Endothelial cell of umbilical vein (primary cell): ENCODE results near the gene FBXW7. TPM values are rescaled to one million over a fixed set of nuclear protein-coding genes. Genes with fewer than 3 reads are reported as not detected.

Experiments used
- BruUV-seq: library from RNA; stranded (reverse); fragments of 400-500 nt; replicated peaks from 2 replicates; lab custom pipeline; 2021; lab: Mats Ljungman, UMichigan
- CTCF ChIA-PET: fragments of 300-600, 350-600 bp; sonication (Branson Sonifier 250); formaldehyde crosslinking; loops from one replicate; lab custom pipeline; 2021; ENCODE audit warnings: antibody characterized with exemption, inconsistent platforms; lab: Charles Lee
- POLR2A ChIA-PET: fragments of 300-600, 350-600 bp; sonication (Branson Sonifier 250); formaldehyde crosslinking; loops from one replicate; lab custom pipeline; 2021; ENCODE audit warnings: antibody characterized with exemption, inconsistent platforms; lab: Charles Lee
- DNase-seq: peaks from one replicate; pipeline ENCODE4 v3.0.0-alpha.2; 2011; ENCODE audit warnings: low read depth, low spot score
- FAIRE-seq: peaks from 2 replicates; lab custom pipeline; 2011; peaks lifted over from hg19 to GRCh38; lab: Jason Lieb, UNC
- H2AFZ ChIP-seq: 2 replicates; pipeline ENCODE4 v1.6.0; 2012; ENCODE audit warnings: low read depth, low read length, control low read depth, inconsistent platforms
- H3K27ac ChIP-seq: 2 replicates; pipeline ENCODE4 v1.5.1; 2011; ENCODE audit warnings: low read depth, mild to moderate bottlenecking, control low read depth, low read length, moderate library complexity; ENCODE audit not compliant: insufficient read depth
- H3K27me3 ChIP-seq, 2 experiments: 2 replicates each; pipeline versions ENCODE4 v1.6.0 to v1.6.1; 2011; ENCODE audit warnings: low read length in 2 of 2, mixed read lengths in 1 of 2; ENCODE audit not compliant: control insufficient read depth in 2 of 2, insufficient read depth in 2 of 2
- H3K36me3 ChIP-seq, 2 experiments: 2 replicates in 1 of 2; 3 replicates in 1 of 2; pipeline ENCODE4 v1.5.1; 2011; ENCODE audit warnings: low read length in 2 of 2, mild to moderate bottlenecking in 1 of 2, moderate library complexity in 1 of 2; ENCODE audit not compliant: control insufficient read depth in 2 of 2, insufficient read depth in 2 of 2; ENCODE audit errors: extremely low read depth in 1 of 2
- H3K4me1 ChIP-seq: 3 replicates; pipeline ENCODE4 v1.5.1; 2011; ENCODE audit warnings: mild to moderate bottlenecking, low read length; ENCODE audit not compliant: control insufficient read depth, insufficient read depth; ENCODE audit errors: extremely low read depth
- H3K4me2 ChIP-seq: 2 replicates; pipeline ENCODE4 v1.6.1; 2011; ENCODE audit warnings: low read length, control low read depth, mixed read lengths; ENCODE audit not compliant: insufficient read depth
- H3K4me3 ChIP-seq, 3 experiments: fragments of 200-600 bp in 1 of 3; sonication (generic), shearing (Covaris generic) in 1 of 3; replicated peaks in 1 of 3; 2 replicates each; pipeline ENCODE4 v1.5.1; 2011 to 2016; ENCODE audit warnings: control low read depth in 3 of 3, low read length in 3 of 3, mild to moderate bottlenecking in 2 of 3, inconsistent platforms in 1 of 3, low read depth in 1 of 3, moderate library complexity in 1 of 3; ENCODE audit not compliant: insufficient read depth in 1 of 3
- H3K79me2 ChIP-seq: 2 replicates; pipeline ENCODE4 v1.6.0; 2012; ENCODE audit warnings: low read length, inconsistent platforms; ENCODE audit not compliant: control insufficient read depth, insufficient read depth
- H3K9ac ChIP-seq: replicated peaks from 2 replicates; pipeline ENCODE3; 2011; ENCODE audit warnings: low read length, control low read depth; ENCODE audit not compliant: insufficient read depth; ENCODE audit errors: extremely low read depth
- H3K9me1 ChIP-seq: replicated peaks from 3 replicates; pipeline ENCODE4 v1.6.0; 2011; ENCODE audit warnings: mild to moderate bottlenecking, low read length; ENCODE audit not compliant: control insufficient read depth, insufficient read depth; ENCODE audit errors: extremely low read depth
- H3K9me3 ChIP-seq: replicated peaks from 2 replicates; pipeline ENCODE4 v1.5.1; 2012; ENCODE audit warnings: low read length, inconsistent platforms; ENCODE audit not compliant: control insufficient read depth, insufficient read depth
- H4K20me1 ChIP-seq: replicated peaks from 2 replicates; pipeline ENCODE3; 2011; ENCODE audit warnings: mild to moderate bottlenecking, low read length; ENCODE audit not compliant: control insufficient read depth, insufficient read depth; ENCODE audit errors: extremely low read depth
- CTCF ChIP-seq, 2 donors: IDR thresholded peaks; 1 replicate in 1 of 2; 2 replicates in 1 of 2; pipeline ENCODE4 v1.5.1; 2011; ENCODE audit warnings: low read length in 2 of 2, mild to moderate bottlenecking in 2 of 2, moderate library complexity in 2 of 2, control low read depth in 1 of 2, inconsistent platforms in 1 of 2, low read depth in 1 of 2; ENCODE audit not compliant: insufficient read depth in 1 of 2; ENCODE audit errors: extremely low read depth in 1 of 2
- EZH2 ChIP-seq: IDR thresholded peaks from 2 replicates; pipeline ENCODE4 v1.6.1; 2012; ENCODE audit warnings: borderline replicate concordance, low read depth, mild to moderate bottlenecking, moderate library complexity, low read length, inconsistent platforms; ENCODE audit not compliant: severe bottlenecking
- FOS ChIP-seq: IDR thresholded peaks from 2 replicates; pipeline ENCODE4 v1.6.1; 2011; ENCODE audit warnings: mild to moderate bottlenecking, low read length, moderate library complexity, borderline replicate concordance; ENCODE audit not compliant: insufficient read depth
- GATA2 ChIP-seq: IDR thresholded peaks from 2 replicates; pipeline ENCODE4 v1.7.0; 2011; ENCODE audit warnings: low read depth, mild to moderate bottlenecking, moderate library complexity, mixed read lengths, low read length; ENCODE audit not compliant: insufficient read length, insufficient read depth
- JUN ChIP-seq: IDR thresholded peaks from 2 replicates; pipeline ENCODE4 v1.6.1; 2011; ENCODE audit warnings: borderline replicate concordance, low read depth; ENCODE audit not compliant: insufficient read length, insufficient read depth
- MAX ChIP-seq: IDR thresholded peaks from 2 replicates; pipeline ENCODE4 v1.6.1; 2011; ENCODE audit not compliant: insufficient read depth, insufficient read length
- MYC ChIP-seq: IDR thresholded peaks from one replicate; pipeline ENCODE4 v1.6.1; 2011; ENCODE audit warnings: mild to moderate bottlenecking, low read depth, low read length
- POLR2A ChIP-seq: IDR thresholded peaks from 2 replicates; pipeline ENCODE4 v1.6.1; 2012; ENCODE audit warnings: low read depth, mild to moderate bottlenecking, control low read depth, low read length
- POLR2AphosphoS5 ChIP-seq: IDR thresholded peaks from 2 replicates; pipeline ENCODE4 v1.6.1; 2012; ENCODE audit warnings: low read depth, mild to moderate bottlenecking, control low read depth, low read length, moderate library complexity; ENCODE audit not compliant: insufficient read depth
- dilution Hi-C: fragments of 300-500 bp; cut with MboI; formaldehyde crosslinking; loops from one replicate; pipeline ENCODE4 v1.15.0; 2019; ENCODE audit warnings: low sequenced_read_pairs; ENCODE audit not compliant: extremely low pct_ligation_motif_present
- intact Hi-C: fragments of 100-400 bp; cut with micrococcal nuclease; formaldehyde crosslinking; loops from one replicate; pipeline ENCODE4 v1.10.0; 2022
- polyA plus RNA-seq, 4 experiments: library from polyadenylated mRNA; depleted of rRNA in 3 of 4; stranded (reverse) in 3 of 4; unstranded in 1 of 4; fragments of >200 nt; gene quantifications; 2 replicates each; pipeline versions ENCODE4 v1.2.1 to v1.2.3, GENCODE V29; 2011 to 2012; ENCODE audit warnings: missing spikeins in 1 of 4
- total RNA-seq: library from RNA; stranded (reverse); gene quantifications from 2 replicates; pipeline ENCODE4 v1.2.3, GENCODE V29; 2021

FBXW7 gene
- total and polyA plus RNA-seq, 2 donors (not counting 3 experiments of a cell fraction or from before 2014, with no cell fraction given): 7.0 to 28.1 TPM

DNA sequence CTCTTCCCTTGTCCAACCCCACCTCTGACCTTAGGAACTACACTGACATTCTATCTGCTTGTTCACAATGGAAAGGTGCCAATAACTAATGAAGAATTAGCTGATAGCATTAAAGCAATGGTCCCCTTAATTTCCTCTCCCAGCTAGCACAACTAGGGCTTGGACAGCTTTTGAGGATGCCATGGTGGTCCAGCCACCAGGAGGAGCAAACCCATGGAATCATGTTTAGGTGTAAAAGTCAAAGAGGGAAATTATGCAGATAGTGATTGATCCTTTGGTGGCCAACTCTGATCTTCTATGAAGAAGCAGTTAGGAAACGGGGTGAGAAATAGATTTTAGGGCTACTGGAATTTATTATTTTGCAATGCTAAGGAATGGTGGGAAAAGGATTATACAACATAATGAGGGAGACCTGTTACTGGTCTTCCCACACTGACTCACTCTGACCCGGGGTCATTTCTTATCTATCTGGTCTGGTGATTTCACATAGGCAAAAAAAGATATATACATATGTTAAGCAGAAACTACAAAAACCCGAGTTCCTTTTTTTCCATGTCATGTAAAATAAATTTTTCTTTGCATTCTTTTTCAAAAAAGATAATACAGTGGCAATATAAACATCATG is 45.8 kb upstream of the FBXW7 start:
- POLR2A ChIA-PET: no interaction called here
- dilution Hi-C loops (no loop called here), intact Hi-C loops (no loop called here)
- Histone ChIP-seq H3K9ac (no peak overlapping the region), H3K27ac (no peak overlapping the region), H3K79me2 (no peaks in the 10 kb centered on the region), H4K20me1 (no peaks in the 10 kb centered on the region), H3K4me2 (no peak overlapping the region), H3K27me3 (peaks cover 2 to 4% of the 10 kb centered on the region in 2 experiments), H3K36me3 (no peaks in the 10 kb centered on the region), H3K9me3 (no peaks in the 10 kb centered on the region), H3K4me1 (no peaks in the 10 kb centered on the region), H2AFZ (no peak overlapping the region), H3K9me1 (no peaks in the 10 kb centered on the region), H3K4me3 (no peak overlapping the region)
- no TSS peak for BruUV-seq
- FAIRE-seq (no peak), DNase-seq (no peak)
- TF ChIP-seq MYC: no peak
- TF ChIP-seq EZH2: no peak
- TF ChIP-seq POLR2A: no peak
- no peak for TF ChIP-seq CTCF (IDR thresholded peaks at IDR 0.05; ENCODE audit: extremely low read depth in 1 of 2, insufficient read depth in 1 of 2, low read depth in 1 of 2, low read length in 2 of 2)
- TF ChIP-seq FOS: no peak
- TF ChIP-seq GATA2: no peak
- no peak for TF ChIP-seq MAX
- TF ChIP-seq POLR2AphosphoS5: no peak
- TF ChIP-seq JUN: no peak
- CTCF ChIA-PET: no interaction called here
